ENCODE measurements around the gene DSTN.

The DSTN gene

DNA sequence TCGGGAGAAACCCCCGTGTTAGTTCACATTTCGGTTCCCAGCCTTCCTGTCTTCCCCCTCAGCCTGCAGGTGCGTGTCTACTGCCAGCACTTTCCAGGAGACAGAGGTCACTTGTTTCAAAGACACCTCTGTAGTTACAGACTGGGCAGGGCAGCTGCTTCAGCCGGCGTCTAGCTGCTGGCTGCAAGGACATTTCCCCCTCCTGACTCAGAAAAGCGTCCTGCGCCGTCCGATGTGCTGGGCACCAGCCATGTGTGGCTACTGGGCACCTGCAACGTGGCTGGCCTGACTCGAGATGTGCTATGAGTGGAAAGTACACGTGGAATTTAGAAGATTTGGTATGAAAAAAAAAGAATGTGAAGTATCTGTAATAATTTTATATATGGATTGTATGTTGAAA, 74.6 kb downstream of the DSTN start:
- no peaks in the 10 kb centered on the region for H3K27me3 ChIP-seq (ENCODE audit: insufficient read depth, poor library complexity, severe bottlenecking)
- no peak overlapping the region for H3K4me3 ChIP-seq (replicated peaks; ENCODE audit: insufficient read depth, low read length)
- no peak overlapping the region for H3K27ac ChIP-seq (replicated peaks)
- TF ChIP-seq GABPA (IDR thresholded peaks at IDR 0.05; ENCODE audit: low read depth): no peak
- TF ChIP-seq, protein P1, sequence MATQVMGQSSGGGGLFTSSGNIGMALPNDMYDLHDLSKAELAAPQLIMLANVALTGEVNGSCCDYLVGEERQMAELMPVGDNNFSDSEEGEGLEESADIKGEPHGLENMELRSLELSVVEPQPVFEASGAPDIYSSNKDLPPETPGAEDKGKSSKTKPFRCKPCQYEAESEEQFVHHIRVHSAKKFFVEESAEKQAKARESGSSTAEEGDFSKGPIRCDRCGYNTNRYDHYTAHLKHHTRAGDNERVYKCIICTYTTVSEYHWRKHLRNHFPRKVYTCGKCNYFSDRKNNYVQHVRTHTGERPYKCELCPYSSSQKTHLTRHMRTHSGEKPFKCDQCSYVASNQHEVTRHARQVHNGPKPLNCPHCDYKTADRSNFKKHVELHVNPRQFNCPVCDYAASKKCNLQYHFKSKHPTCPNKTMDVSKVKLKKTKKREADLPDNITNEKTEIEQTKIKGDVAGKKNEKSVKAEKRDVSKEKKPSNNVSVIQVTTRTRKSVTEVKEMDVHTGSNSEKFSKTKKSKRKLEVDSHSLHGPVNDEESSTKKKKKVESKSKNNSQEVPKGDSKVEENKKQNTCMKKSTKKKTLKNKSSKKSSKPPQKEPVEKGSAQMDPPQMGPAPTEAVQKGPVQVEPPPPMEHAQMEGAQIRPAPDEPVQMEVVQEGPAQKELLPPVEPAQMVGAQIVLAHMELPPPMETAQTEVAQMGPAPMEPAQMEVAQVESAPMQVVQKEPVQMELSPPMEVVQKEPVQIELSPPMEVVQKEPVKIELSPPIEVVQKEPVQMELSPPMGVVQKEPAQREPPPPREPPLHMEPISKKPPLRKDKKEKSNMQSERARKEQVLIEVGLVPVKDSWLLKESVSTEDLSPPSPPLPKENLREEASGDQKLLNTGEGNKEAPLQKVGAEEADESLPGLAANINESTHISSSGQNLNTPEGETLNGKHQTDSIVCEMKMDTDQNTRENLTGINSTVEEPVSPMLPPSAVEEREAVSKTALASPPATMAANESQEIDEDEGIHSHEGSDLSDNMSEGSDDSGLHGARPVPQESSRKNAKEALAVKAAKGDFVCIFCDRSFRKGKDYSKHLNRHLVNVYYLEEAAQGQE (IDR thresholded peaks at IDR 0.05; ENCODE audit: insufficient replicate concordance, low read depth): no peak
- no peak for TF ChIP-seq POLR2AphosphoS5 (IDR thresholded peaks at IDR 0.05; ENCODE audit: low read depth)
- no peak for TF ChIP-seq SPI1 (IDR thresholded peaks at IDR 0.05; ENCODE audit: borderline replicate concordance, low read depth)
- TF ChIP-seq, protein P2, sequence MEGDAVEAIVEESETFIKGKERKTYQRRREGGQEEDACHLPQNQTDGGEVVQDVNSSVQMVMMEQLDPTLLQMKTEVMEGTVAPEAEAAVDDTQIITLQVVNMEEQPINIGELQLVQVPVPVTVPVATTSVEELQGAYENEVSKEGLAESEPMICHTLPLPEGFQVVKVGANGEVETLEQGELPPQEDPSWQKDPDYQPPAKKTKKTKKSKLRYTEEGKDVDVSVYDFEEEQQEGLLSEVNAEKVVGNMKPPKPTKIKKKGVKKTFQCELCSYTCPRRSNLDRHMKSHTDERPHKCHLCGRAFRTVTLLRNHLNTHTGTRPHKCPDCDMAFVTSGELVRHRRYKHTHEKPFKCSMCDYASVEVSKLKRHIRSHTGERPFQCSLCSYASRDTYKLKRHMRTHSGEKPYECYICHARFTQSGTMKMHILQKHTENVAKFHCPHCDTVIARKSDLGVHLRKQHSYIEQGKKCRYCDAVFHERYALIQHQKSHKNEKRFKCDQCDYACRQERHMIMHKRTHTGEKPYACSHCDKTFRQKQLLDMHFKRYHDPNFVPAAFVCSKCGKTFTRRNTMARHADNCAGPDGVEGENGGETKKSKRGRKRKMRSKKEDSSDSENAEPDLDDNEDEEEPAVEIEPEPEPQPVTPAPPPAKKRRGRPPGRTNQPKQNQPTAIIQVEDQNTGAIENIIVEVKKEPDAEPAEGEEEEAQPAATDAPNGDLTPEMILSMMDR (IDR thresholded peaks at IDR 0.05; ENCODE audit: insufficient read depth, low read length): no peak
- no peak for DNase-seq (ENCODE audit: low read depth in 1 of 2, low spot score in 1 of 2)

DNA sequence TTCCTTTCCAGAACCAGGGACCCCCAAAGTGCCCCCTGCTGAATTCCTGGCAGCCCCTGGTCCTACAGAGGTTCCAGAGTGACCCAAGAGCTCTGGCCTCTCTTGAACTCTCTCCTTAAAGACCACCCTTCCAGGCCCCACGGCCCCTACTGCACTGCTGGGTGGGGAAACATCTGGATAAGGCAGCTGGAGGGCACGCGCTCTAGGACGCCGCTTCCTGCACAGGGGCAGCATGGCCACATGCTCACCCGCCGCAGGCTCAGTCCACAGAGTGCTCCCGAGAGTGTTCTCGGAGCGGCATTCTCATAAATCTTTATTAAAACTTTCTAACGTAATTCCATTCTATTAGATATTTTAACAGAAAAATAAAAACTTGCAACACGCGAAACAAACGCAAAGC, 75.1 kb downstream of the DSTN start:
- no peak for DNase-seq (ENCODE audit: low read depth in 1 of 2, low spot score in 1 of 2)

DNA sequence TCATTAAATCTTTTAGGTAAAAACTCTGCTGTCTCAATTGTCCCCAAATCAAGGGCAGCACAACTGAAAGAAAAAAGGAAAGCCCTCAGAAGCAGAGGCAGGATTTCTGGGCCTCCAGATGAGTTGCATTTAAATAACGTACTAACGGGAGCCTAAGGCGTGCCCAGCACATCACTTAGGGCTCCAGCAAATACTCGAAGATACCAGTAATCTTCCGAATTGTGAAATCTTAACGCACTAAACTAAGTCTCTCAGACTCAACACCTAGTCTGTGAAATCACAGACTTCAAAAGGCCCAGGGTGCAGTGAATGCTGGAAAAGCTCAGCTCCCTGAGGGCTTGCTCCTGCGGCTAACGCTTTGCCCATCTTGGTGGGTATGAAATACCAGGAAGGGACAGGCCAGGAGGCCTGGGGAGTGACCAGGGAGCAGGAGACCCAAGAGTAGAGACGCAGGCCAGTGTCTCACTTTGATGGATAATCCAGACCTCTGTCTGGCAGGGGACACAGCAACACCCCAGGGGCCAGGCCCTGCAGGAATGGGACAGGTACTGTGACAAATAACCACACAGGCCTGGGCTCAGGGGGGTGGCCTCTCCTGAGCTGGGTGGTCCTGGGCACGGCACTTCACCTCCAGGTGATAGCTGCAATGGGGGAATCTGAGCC, 75.8 kb downstream of the DSTN start:
- no peak overlapping the region for H3K4me3 ChIP-seq (replicated peaks; ENCODE audit: insufficient read depth, low read length)
- H3K27ac ChIP-seq (replicated peaks): peak overlapping the region; percentile 9; the same call in 1 of the 2 replicates
- H3K27me3 ChIP-seq (ENCODE audit: insufficient read depth, poor library complexity, severe bottlenecking): no peaks in the 10 kb centered on the region
- TF ChIP-seq SPI1 (IDR thresholded peaks at IDR 0.05; ENCODE audit: borderline replicate concordance, low read depth): no peak
- no peak for TF ChIP-seq POLR2AphosphoS5 (IDR thresholded peaks at IDR 0.05; ENCODE audit: low read depth)
- TF ChIP-seq, protein P1 (IDR thresholded peaks at IDR 0.05; ENCODE audit: insufficient replicate concordance, low read depth): no peak
- TF ChIP-seq, protein P2 (IDR thresholded peaks at IDR 0.05; ENCODE audit: insufficient read depth, low read length): no peak
- no peak for TF ChIP-seq GABPA (IDR thresholded peaks at IDR 0.05; ENCODE audit: low read depth)
- no peak for DNase-seq (ENCODE audit: low read depth in 1 of 2, low spot score in 1 of 2)

More for the DNA sequence above, 75.1 kb downstream of the DSTN start:
- Histone ChIP-seq H3K27ac (replicated peaks) (no peak overlapping the region), H3K4me3 (replicated peaks; ENCODE audit: insufficient read depth, low read length) (no peak overlapping the region), H3K27me3 (ENCODE audit: insufficient read depth, poor library complexity, severe bottlenecking) (no peaks in the 10 kb centered on the region)
- no peak for TF ChIP-seq GABPA (IDR thresholded peaks at IDR 0.05; ENCODE audit: low read depth)
- TF ChIP-seq SPI1 (IDR thresholded peaks at IDR 0.05; ENCODE audit: borderline replicate concordance, low read depth): no peak
- TF ChIP-seq, protein P1 (IDR thresholded peaks at IDR 0.05; ENCODE audit: insufficient replicate concordance, low read depth): no peak
- TF ChIP-seq POLR2AphosphoS5 (IDR thresholded peaks at IDR 0.05; ENCODE audit: low read depth): no peak
- TF ChIP-seq, protein P2 (IDR thresholded peaks at IDR 0.05; ENCODE audit: insufficient read depth, low read length): no peak

Data from HL-60 (cell line).